SK-N-SH treated with all-trans-retinoic acid at 6 μM for 48 hours (cell line): ENCODE results near the gene GRAP2.

ENCODE experiments used
- ARNTL ChIP-seq: fragments of 450-650 bp; formaldehyde crosslinking; IDR thresholded peaks from 2 replicates; pipeline ENCODE4 v1.5.0; 2020; ENCODE audit warnings: low read depth, mild to moderate bottlenecking, moderate library complexity, borderline replicate concordance
- PATZ1 ChIP-seq: fragments of 250-450 bp; sonication (Bioruptor Pico); IDR thresholded peaks from 2 replicates; pipeline ENCODE4 v1.8.0; 2020; ENCODE audit warnings: mild to moderate bottlenecking, moderate library complexity, borderline replicate concordance
- RARB ChIP-seq: fragments of 250-450 bp; sonication (Bioruptor Pico); IDR thresholded peaks from 2 replicates; pipeline ENCODE4 v1.8.0; 2021; ENCODE audit warnings: mild to moderate bottlenecking, moderate library complexity

- TF ChIP-seq PATZ1 (no peak), ARNTL (CRISPR knock-in tag) (no peak), RARB (no peak)
Observed at GRCh38 chr22:39913886-39914285, 13.0 kb downstream of the GRAP2 start.
